HG03159 (cell line): ENCODE measurements around the gene MAP3K19.
"Not testable (repeated sequence)": the region's sequence is repeated elsewhere in the genome, so short reads cannot be mapped to it uniquely, and the experiment has no call there.

Source experiments
- ATAC-seq: cut with Tn5 transposase; IDR thresholded peaks from one replicate; pipeline ENCODE4 v1.9.1; 2021; ENCODE audit warnings: mild to moderate bottlenecking, moderate library complexity; ENCODE audit not compliant: unreplicated experiment

The MAP3K19 gene

GRCh38 chr2:135052997-135053474 lies 5.8 kb upstream of the MAP3K19 start:
- ATAC-seq = peak; percentile 23

GRCh38 chr2:135052042-135052876 lies 5.0 kb upstream of the MAP3K19 start, which contains the start of gene RAB3GAP1:
RAB3GAP1 (plus strand) TSS chr2:135052292; CDS start chr2:135052308, 16 bp downstream.
- ATAC-seq = peak; percentile 85

GRCh38 chr2:135050684-135051083 lies 3.4 kb upstream of the MAP3K19 start:
- no peak for ATAC-seq

- ATAC-seq = no peak
Observed at GRCh38 chr2:135050132-135050531, 2.9 kb upstream of the MAP3K19 start.

- no peak for ATAC-seq
Observed at GRCh38 chr2:135048122-135048521, 875 bp upstream of the MAP3K19 start.

GRCh38 chr2:135043345-135043744 lies 3.9 kb downstream of the MAP3K19 start:
- ATAC-seq = no peak

- ATAC-seq = no peak
Observed at GRCh38 chr2:135037831-135038230, 9.4 kb downstream of the MAP3K19 start.

- ATAC-seq = not testable (repeated sequence)
Observed at GRCh38 chr2:135033216-135033615, 14.0 kb downstream of the MAP3K19 start.

- ATAC-seq = no peak
Observed at GRCh38 chr2:135030826-135031225, 16.4 kb downstream of the MAP3K19 start.

GRCh38 chr2:135029481-135030134 lies 17.6 kb downstream of the MAP3K19 start:
- ATAC-seq = no peak

GRCh38 chr2:135023886-135024485 lies 23.3 kb downstream of the MAP3K19 start:
- ATAC-seq = no peak

- ATAC-seq = no peak
Observed at GRCh38 chr2:135022952-135023880, 24.0 kb downstream of the MAP3K19 start.

GRCh38 chr2:135021618-135022017 lies 25.6 kb downstream of the MAP3K19 start:
- ATAC-seq = no peak

GRCh38 chr2:135011633-135012032 lies 35.6 kb downstream of the MAP3K19 start:
- ATAC-seq = no peak

GRCh38 chr2:135010200-135010942 lies 36.9 kb downstream of the MAP3K19 start:
- no peak for ATAC-seq

- ATAC-seq = no peak
Observed at GRCh38 chr2:135009339-135009738, 37.9 kb downstream of the MAP3K19 start.

- ATAC-seq = no peak
Observed at GRCh38 chr2:135005753-135006152, 41.5 kb downstream of the MAP3K19 start.

- ATAC-seq = peak; percentile 84
Observed at GRCh38 chr2:135004005-135004746, 43.1 kb downstream of the MAP3K19 start.

- no peak for ATAC-seq
Observed at GRCh38 chr2:135002836-135003235, 44.4 kb downstream of the MAP3K19 start.
